Measurements from ENCODE around the gene CCDC107. TPM values are rescaled to one million over a fixed set of nuclear protein-coding genes. Genes with fewer than 3 reads are reported as not detected.

CCDC107 gene
- total RNA-seq, 3 donors from 2014 or later (not counting 1 experiment from before 2014, with no cell fraction given) = 30.9 to 37.9 (median 36.8) TPM

GRCh38 chr9:35628389-35628991 lies 29.6 kb upstream of the CCDC107 start:
- H3K4me1 ChIP-seq (ENCODE audit: control insufficient read depth, insufficient read depth, low read length) = no peaks in the 10 kb centered on the region
- ATAC-seq (no peak), DNase-seq (no peak)
- Mint-ChIP-seq H3K27ac (no peak overlapping the region), H3K4me1 (peaks cover 0 to 8% of the 10 kb centered on the region in 2 donors), H3K36me3 (no peaks in the 10 kb centered on the region), H3K4me3 (no peak overlapping the region), H3K27me3 (ENCODE audit: low read depth in 2 of 2) (no peaks in the 10 kb centered on the region), H3K9me3 (no peaks in the 10 kb centered on the region)
- H3K9me3 ChIP-seq (ENCODE audit: control insufficient read depth, insufficient read depth, low read length) = no peaks in the 10 kb centered on the region
- no peak overlapping the region for H3K27ac ChIP-seq (ENCODE audit: low read length)
- intact Hi-C loops (cut with micrococcal nuclease) = no loop called here
- WGBS (ENCODE audit: insufficient coverage) = 98% methylated on average over 6 of the region's 6 CpGs
- H3K4me3 ChIP-seq (ENCODE audit: low read length) = no peak overlapping the region
- no peak for TF ChIP-seq CTCF (IDR thresholded peaks at IDR 0.05)
- H3K27me3 ChIP-seq (ENCODE audit: control insufficient read depth, insufficient read depth, low read length) = no peaks in the 10 kb centered on the region
- no peaks in the 10 kb centered on the region for H3K36me3 ChIP-seq (ENCODE audit: control insufficient read depth, insufficient read depth, low read length)

GRCh38 chr9:35629597-35629996 lies 28.5 kb upstream of the CCDC107 start:
- TF ChIP-seq CTCF (IDR thresholded peaks at IDR 0.05) = no peak
- Histone ChIP-seq H3K4me1 (ENCODE audit: control insufficient read depth, insufficient read depth, low read length) (no peaks in the 10 kb centered on the region), H3K36me3 (ENCODE audit: control insufficient read depth, insufficient read depth, low read length) (no peaks in the 10 kb centered on the region), H3K27ac (ENCODE audit: low read length) (no peak overlapping the region), H3K4me3 (ENCODE audit: low read length) (no peak overlapping the region), H3K27me3 (ENCODE audit: control insufficient read depth, insufficient read depth, low read length) (no peaks in the 10 kb centered on the region), H3K9me3 (ENCODE audit: control insufficient read depth, insufficient read depth, low read length) (no peaks in the 10 kb centered on the region)
- intact Hi-C loops (cut with micrococcal nuclease) = no loop called here
- no peak for DNase-seq
- WGBS (ENCODE audit: insufficient coverage) = 94% methylated on average over 5 of the region's 5 CpGs
- Mint-ChIP-seq H3K9me3 (no peaks in the 10 kb centered on the region), H3K36me3 (no peaks in the 10 kb centered on the region), H3K4me3 (no peak overlapping the region), H3K27me3 (ENCODE audit: low read depth in 2 of 2) (no peaks in the 10 kb centered on the region), H3K27ac (no peak overlapping the region), H3K4me1 (peaks cover 2 to 9% of the 10 kb centered on the region in 2 donors)
- no peak for ATAC-seq

- H3K9me3 ChIP-seq (ENCODE audit: control insufficient read depth, insufficient read depth, low read length) = no peaks in the 10 kb centered on the region
- no peaks in the 10 kb centered on the region for H3K27me3 Mint-ChIP-seq (ENCODE audit: low read depth in 2 of 2)
- no peaks in the 10 kb centered on the region for H3K9me3 Mint-ChIP-seq
- H3K4me1 Mint-ChIP-seq = peaks cover 56 to 57% of the 10 kb centered on the region in 2 donors
- peak overlapping the region; percentile 94 to 97 for H3K27ac Mint-ChIP-seq
- no peaks in the 10 kb centered on the region for H3K27me3 ChIP-seq (ENCODE audit: control insufficient read depth, insufficient read depth, low read length)
- H3K4me3 ChIP-seq (ENCODE audit: low read length) = no peak overlapping the region
- intact Hi-C loops (cut with micrococcal nuclease) = loop anchor here (2.0 kb wide), 1 partner anchor 15 kb away; no protein-coding TSS in a partner anchor
- no peaks in the 10 kb centered on the region for H3K36me3 ChIP-seq (ENCODE audit: control insufficient read depth, insufficient read depth, low read length)
- H3K4me1 ChIP-seq (ENCODE audit: control insufficient read depth, insufficient read depth, low read length) = peaks cover 42% of the 10 kb centered on the region
- DNase-seq (no peak), ATAC-seq (no peak)
- TF ChIP-seq CTCF (IDR thresholded peaks at IDR 0.05) = no peak
- peak overlapping the region; percentile 80 for H3K27ac ChIP-seq (ENCODE audit: low read length)
- H3K36me3 Mint-ChIP-seq = no peaks in the 10 kb centered on the region
- peak overlapping the region; percentile 76 for H3K4me3 Mint-ChIP-seq
These were observed 22.4 kb upstream of the CCDC107 start for GRCh38 chr9:35635730-35636129.
